ENCODE measurements around the gene CAMK2B. TPM values are rescaled to one million over a fixed set of nuclear protein-coding genes. Genes with fewer than 3 reads are reported as not detected.

Gene CAMK2B
- total RNA-seq, 2 donors from 2014 or later = 0.42 to 0.80 TPM

DNA sequence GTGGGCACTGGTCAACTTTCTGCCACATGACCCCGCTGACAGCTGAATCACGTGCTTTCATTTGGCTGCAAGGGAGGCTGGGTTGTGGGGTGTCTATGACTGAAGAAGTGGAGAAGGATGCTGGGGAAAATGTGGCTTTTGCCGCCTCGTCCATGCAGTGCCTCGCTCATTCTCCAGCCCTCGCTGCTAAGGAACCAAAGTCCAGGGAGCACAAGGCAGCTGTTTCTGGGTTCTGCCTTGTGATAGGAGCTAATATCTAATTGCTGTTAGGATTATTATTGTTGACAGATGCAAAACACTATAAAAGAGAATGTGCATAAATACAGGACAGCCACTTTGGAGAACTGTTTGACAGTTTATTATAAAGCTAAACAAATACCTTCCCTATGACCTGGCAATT lies 4.9 kb upstream of the CAMK2B start:
- Histone ChIP-seq H3K27me3 (peaks cover 10% of the 10 kb centered on the region), H3K4me3 (no peak overlapping the region), H3K27ac (no peak overlapping the region), H3K36me3 (no peaks in the 10 kb centered on the region), H3K9ac (ENCODE audit: low read depth in 2 of 2, low read length in 2 of 2) (no peak overlapping the region), H3K9me3 (no peaks in the 10 kb centered on the region), H3K4me1 (no peaks in the 10 kb centered on the region)
- TF ChIP-seq, protein P1, sequence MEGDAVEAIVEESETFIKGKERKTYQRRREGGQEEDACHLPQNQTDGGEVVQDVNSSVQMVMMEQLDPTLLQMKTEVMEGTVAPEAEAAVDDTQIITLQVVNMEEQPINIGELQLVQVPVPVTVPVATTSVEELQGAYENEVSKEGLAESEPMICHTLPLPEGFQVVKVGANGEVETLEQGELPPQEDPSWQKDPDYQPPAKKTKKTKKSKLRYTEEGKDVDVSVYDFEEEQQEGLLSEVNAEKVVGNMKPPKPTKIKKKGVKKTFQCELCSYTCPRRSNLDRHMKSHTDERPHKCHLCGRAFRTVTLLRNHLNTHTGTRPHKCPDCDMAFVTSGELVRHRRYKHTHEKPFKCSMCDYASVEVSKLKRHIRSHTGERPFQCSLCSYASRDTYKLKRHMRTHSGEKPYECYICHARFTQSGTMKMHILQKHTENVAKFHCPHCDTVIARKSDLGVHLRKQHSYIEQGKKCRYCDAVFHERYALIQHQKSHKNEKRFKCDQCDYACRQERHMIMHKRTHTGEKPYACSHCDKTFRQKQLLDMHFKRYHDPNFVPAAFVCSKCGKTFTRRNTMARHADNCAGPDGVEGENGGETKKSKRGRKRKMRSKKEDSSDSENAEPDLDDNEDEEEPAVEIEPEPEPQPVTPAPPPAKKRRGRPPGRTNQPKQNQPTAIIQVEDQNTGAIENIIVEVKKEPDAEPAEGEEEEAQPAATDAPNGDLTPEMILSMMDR (IDR thresholded peaks at IDR 0.05) = no peak
- DNase-seq = no peak
- intact Hi-C loops (cut with DNase I) = no loop called here

DNA sequence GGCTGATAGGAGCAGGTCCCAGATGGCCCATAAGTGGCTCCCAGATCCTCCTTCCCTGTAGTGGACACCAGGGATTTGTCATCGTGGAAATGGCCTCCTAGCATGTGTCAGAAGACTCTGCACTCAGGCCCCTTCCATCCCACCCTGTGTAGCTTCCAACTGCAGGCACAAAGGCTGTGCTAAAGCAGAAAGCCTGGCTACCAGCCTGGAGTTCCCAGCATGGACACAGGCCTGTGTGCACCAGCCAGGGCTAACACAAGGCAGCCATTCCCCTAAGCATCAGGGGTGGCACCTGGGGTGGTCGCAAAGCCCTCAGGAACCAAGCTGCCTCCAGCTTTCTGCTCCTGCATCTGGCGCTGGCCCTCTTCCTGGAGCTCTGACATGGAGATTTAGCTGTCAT lies 4.5 kb upstream of the CAMK2B start:
- Histone ChIP-seq H3K4me3 (no peak overlapping the region), H3K27me3 (peaks cover 10% of the 10 kb centered on the region), H3K9me3 (no peaks in the 10 kb centered on the region), H3K9ac (ENCODE audit: low read depth in 2 of 2, low read length in 2 of 2) (no peak overlapping the region), H3K27ac (no peak overlapping the region), H3K36me3 (no peaks in the 10 kb centered on the region), H3K4me1 (no peaks in the 10 kb centered on the region)
- no peak for DNase-seq
- intact Hi-C loops (cut with DNase I) = no loop called here
- TF ChIP-seq, protein P1 (IDR thresholded peaks at IDR 0.05) = no peak

DNA sequence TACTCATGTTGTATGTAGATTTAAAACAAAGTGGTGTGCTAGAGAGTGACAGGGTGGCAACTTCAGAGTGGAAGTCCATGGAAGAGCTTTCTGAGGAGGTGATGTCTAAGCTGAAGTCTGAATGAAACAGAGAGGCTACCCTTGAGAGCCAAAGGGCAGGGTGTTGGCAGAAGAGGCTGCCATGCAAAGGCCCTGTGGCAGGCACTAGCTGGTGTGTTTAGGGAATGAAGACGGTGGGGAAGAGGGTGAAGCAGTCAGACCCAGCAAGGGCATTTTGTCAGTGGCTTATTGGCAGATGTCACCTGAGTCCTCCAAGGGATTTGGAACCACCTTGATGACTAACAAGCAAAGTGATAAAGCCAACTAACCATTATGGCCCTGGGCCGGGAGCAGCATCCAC lies 3.7 kb upstream of the CAMK2B start:
- H3K27me3 ChIP-seq = peaks cover 17% of the 10 kb centered on the region
- H3K9me3 ChIP-seq = no peaks in the 10 kb centered on the region
- H3K36me3 ChIP-seq = no peaks in the 10 kb centered on the region
- TF ChIP-seq, protein P1 (IDR thresholded peaks at IDR 0.05) = no peak
- no peak overlapping the region for H3K27ac ChIP-seq
- no peak overlapping the region for H3K9ac ChIP-seq (ENCODE audit: low read depth in 2 of 2, low read length in 2 of 2)
- no peak for DNase-seq
- H3K4me3 ChIP-seq = no peak overlapping the region
- no peaks in the 10 kb centered on the region for H3K4me1 ChIP-seq
- intact Hi-C loops (cut with DNase I) = no loop called here

DNA sequence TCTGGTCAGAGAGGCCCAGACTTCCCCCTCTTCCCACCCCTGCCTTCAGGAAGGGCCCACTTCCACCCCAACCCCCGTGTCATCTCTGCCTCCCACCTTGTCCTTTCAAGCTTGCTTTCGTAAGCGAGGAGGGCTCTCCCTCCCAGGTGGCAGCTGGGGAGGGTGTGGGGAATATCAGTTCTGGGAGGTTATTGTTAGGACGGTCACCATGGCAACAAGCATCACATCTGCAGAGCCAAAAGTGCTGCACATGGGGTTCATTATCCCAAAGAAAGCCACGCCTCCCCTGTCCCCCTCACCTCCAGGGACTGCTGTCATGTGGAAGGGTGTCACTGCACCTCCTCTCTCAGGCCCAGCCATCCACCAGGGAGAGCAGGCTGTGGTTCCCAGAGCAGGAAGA lies 2.6 kb upstream of the CAMK2B start:
- peaks cover 20% of the 10 kb centered on the region for H3K27me3 ChIP-seq
- no peaks in the 10 kb centered on the region for H3K9me3 ChIP-seq
- H3K4me3 ChIP-seq = no peak overlapping the region
- H3K4me1 ChIP-seq = no peaks in the 10 kb centered on the region
- DNase-seq = no peak
- intact Hi-C loops (cut with DNase I) = no loop called here
- TF ChIP-seq, protein P1 (IDR thresholded peaks at IDR 0.05) = no peak
- no peaks in the 10 kb centered on the region for H3K36me3 ChIP-seq
- H3K27ac ChIP-seq = no peak overlapping the region
- no peak overlapping the region for H3K9ac ChIP-seq (ENCODE audit: low read depth in 2 of 2, low read length in 2 of 2)

DNA sequence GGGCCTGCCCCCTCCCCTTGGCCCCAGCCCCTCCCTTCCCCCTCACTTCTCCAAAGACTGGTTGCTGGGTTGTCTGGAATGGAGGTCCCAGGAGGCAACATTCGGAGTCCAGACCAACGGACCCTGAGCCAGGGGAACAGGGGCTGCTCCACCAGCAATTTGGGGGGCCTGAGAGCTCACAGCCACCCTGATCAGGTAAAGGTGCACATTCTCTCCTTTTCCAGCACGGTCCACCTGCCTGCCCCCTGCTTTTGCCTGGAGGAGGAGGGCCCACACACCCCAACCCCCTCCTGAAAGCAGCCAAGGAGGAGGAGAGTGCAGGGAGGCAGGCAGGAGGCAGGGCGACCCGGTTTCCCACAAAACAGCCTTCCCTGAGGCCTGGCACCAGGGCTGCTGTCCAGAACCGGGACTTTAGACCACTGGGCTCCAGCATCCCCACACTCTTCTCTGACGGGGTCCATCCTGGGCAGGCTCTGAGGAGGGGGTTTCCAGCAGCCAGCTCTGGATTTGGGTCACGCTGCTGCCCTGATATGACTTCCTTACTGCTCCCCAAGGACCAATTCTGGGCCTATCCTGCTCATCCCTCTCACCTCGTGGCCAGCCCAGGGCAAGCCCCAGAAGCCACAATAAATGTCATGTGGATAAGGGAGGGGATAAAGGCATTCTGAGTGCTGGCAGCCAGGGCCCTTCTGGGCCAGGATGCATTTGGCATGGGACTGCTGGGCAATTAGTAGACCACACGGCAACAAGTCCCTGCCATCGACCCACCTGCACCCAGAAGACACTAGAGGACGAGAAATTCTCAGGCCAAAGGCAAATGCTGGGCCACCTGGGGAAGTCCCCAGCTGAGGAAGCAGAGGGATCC lies 1.1 kb upstream of the CAMK2B start:
- intact Hi-C loops (cut with DNase I) = no loop called here
- Histone ChIP-seq H3K27ac (no peak overlapping the region), H3K9ac (ENCODE audit: low read depth in 2 of 2, low read length in 2 of 2) (no peak overlapping the region), H3K9me3 (no peaks in the 10 kb centered on the region), H3K27me3 (peaks cover 20% of the 10 kb centered on the region), H3K4me1 (no peaks in the 10 kb centered on the region), H3K36me3 (no peaks in the 10 kb centered on the region), H3K4me3 (no peak overlapping the region)
- TF ChIP-seq, protein P1 (IDR thresholded peaks at IDR 0.05) = no peak
- DNase-seq = no peak
